Tracheal epithelial cell (primary cell): ENCODE measurements around the gene DICER1. TPM values are rescaled to one million over a fixed set of nuclear protein-coding genes. Genes with fewer than 3 reads are reported as not detected.

Experiments used
- total RNA-seq: library from RNA; depleted of rRNA; stranded (reverse); fragments of >200 nt; gene quantifications from 2 replicates; pipeline ENCODE4 v1.2.1, GENCODE V29; 2014

The DICER1 gene
- total RNA-seq: 31.8 and 34.0 TPM in 2 replicates

GRCh38 chr14:95157327-95158189, at the start of gene DICER1:
DICER1 (minus strand) TSS chr14:95157529; CDS start chr14:95133458, 24,071 bp downstream.

Other genes starting within 250 kb of the DICER1 start
- gene CLMN, start 162.4 kb upstream of the DICER1 start, total RNA-seq: 6.4 and 7.2 TPM in 2 replicates